ENCODE data around the gene ST6GAL2. TPM values are rescaled to one million over a fixed set of nuclear protein-coding genes. Genes with fewer than 3 reads are reported as not detected.

The ST6GAL2 gene
- total and polyA plus RNA-seq, 2 of the 8 experiments (the other 6 are each of a cell fraction or from before 2014, with no cell fraction given), result 2.7 to 17.5 TPM

DNA sequence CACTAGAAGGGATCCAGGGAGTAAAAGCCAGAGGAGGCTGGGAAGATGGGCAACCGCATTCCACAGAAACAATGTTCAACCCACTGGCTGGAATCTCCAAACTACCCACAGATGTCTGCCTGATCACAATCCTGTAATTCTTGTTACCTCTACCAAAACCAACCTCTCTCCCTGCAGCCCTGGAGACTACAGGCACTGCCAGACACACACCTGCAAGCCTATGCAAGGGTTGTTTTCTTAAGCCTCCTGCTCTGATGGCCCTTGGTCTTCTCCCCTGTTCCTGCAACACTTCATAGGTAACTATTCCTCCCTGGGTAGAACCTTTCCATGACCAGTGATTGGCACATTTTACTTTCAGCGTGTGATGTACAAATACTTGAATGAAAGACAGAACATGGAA lies 21.9 kb downstream of the ST6GAL2 start:
- H3K23ac ChIP-seq (ENCODE audit: insufficient read length), result no peak overlapping the region
- peaks cover 3% of the 10 kb centered on the region in 2 experiments for H4K20me1 ChIP-seq (replicated peaks in 1 of 2; ENCODE audit: control insufficient read depth in 1 of 2, insufficient read depth in 2 of 2, low read length in 2 of 2)
- 87% methylated on average over 2 of the region's 2 CpGs; no CpG with 5 or more reads in 1 of the 2 experiments for WGBS, 2 experiments (ENCODE audit: extremely low coverage in 1 of 2, insufficient coverage in 1 of 2, insufficient read length in 1 of 2, insufficient replicate concordance in 2 of 2, low coverage in 1 of 2, low lambda C conversion rate in 2 of 2, missing lambda C conversion rate in 1 of 2)
- H3K27me3 ChIP-seq (replicated peaks in 1 of 4; ENCODE audit: control insufficient read depth in 3 of 4, extremely low read depth in 1 of 4, insufficient read depth in 3 of 4, low read length in 3 of 4), result peaks cover 0 to 1% (median 0%) of the 10 kb centered on the region in 4 experiments; a peak in 1 of 7 replicates
- no peak overlapping the region; a peak in 1 of 7 replicates for H3K9ac ChIP-seq (replicated peaks in 1 of 4; ENCODE audit: extremely low read depth in 1 of 4, low read depth in 3 of 4, low read length in 3 of 4)
- no peak overlapping the region for H2BK120ac ChIP-seq (replicated peaks; ENCODE audit: low read depth, low read length)
- no peak overlapping the region for H3K4me3 ChIP-seq (ENCODE audit: extremely low read depth in 1 of 4, insufficient read depth in 2 of 4, low read depth in 3 of 4, low read length in 4 of 4)
- H4K91ac ChIP-seq (replicated peaks; ENCODE audit: insufficient read length, low read length), result no peak overlapping the region
- no peak overlapping the region for H3K56ac ChIP-seq (replicated peaks; ENCODE audit: insufficient read length, low read depth, low read length)
- CTCF ChIA-PET (ENCODE audit: partially characterized antibody), result interaction anchor here (0.6 to 3.0 kb wide), 8 partner anchors 10 to 752 kb away, joined by 3 to 11 read pairs (median 3); no protein-coding TSS in a partner anchor
- peaks cover 0 to 23% of the 10 kb centered on the region in 2 experiments; a peak in 2 of 4 replicates for H3K79me2 ChIP-seq (ENCODE audit: control insufficient read depth in 1 of 2, insufficient read depth in 2 of 2, low read length in 2 of 2)
- no peak overlapping the region for H3K14ac ChIP-seq (ENCODE audit: insufficient read length)
- no peak overlapping the region for H3K18ac ChIP-seq (ENCODE audit: extremely low read depth, low read length)
- H2BK5ac ChIP-seq (ENCODE audit: low read depth, low read length), result no peak overlapping the region
- no peak overlapping the region for H4K8ac ChIP-seq (ENCODE audit: extremely low read depth, insufficient read depth, low read length)
- H2BK12ac ChIP-seq (ENCODE audit: low read depth, low read length), result no peak overlapping the region
- DNase-seq (ENCODE audit: low read depth in 1 of 2, low spot score in 2 of 2) (peak in 1 of 2 experiments; percentile 32), FAIRE-seq (no peak)
- no peaks in the 10 kb centered on the region for H3K36me3 ChIP-seq (ENCODE audit: control insufficient read depth in 2 of 4, insufficient read depth in 4 of 4, low read length in 3 of 4)
- no peak overlapping the region for H2AFZ ChIP-seq (ENCODE audit: low read length)
- no peaks in the 10 kb centered on the region; the same call in 1 of the 2 replicates for H3K23me2 ChIP-seq (ENCODE audit: low read depth, low read length)
- no peak overlapping the region for H2AK5ac ChIP-seq (ENCODE audit: low read depth, low read length)
- no peak overlapping the region for H2BK15ac ChIP-seq (ENCODE audit: low read length)
- H3K4ac ChIP-seq (replicated peaks; ENCODE audit: insufficient read length, low read depth, low read length), result no peak overlapping the region
- H3K4me1 ChIP-seq (replicated peaks in 1 of 4; ENCODE audit: control insufficient read depth in 3 of 4, insufficient read depth in 4 of 4, low read length in 3 of 4), result peaks cover 0 to 6% (median 0%) of the 10 kb centered on the region in 4 experiments; a peak in 3 of 7 replicates
- H4K5ac ChIP-seq (ENCODE audit: insufficient read length, low read depth, low read length), result no peak overlapping the region
- POLR2A ChIA-PET (ENCODE audit: partially characterized antibody), result interaction anchor here (1.0 to 1.6 kb wide), 2 partner anchors 22 to 23 kb away, joined by 3 to 4 read pairs; partner anchors contain the start of gene ST6GAL2
- H3K4me2 ChIP-seq (ENCODE audit: insufficient read depth in 1 of 2, low read depth in 2 of 2, low read length in 2 of 2), result no peak overlapping the region
- H3K9me3 ChIP-seq (ENCODE audit: insufficient read depth in 2 of 2, low read depth in 1 of 2, low read length in 1 of 2), result no peaks in the 10 kb centered on the region
- H3K79me1 ChIP-seq (ENCODE audit: low read depth, low read length), result no peaks in the 10 kb centered on the region; the same call in 1 of the 2 replicates
- no peak overlapping the region for H2BK20ac ChIP-seq (ENCODE audit: low read length)
- no peak overlapping the region for H3K27ac ChIP-seq (ENCODE audit: low read depth, low read length)
- no peak for TF ChIP-seq NANOG (IDR thresholded peaks at IDR 0.05; ENCODE audit: insufficient read depth, low read depth, low read length, poor library complexity, severe bottlenecking)
- TF ChIP-seq JUN (IDR thresholded peaks at IDR 0.05; ENCODE audit: low read depth, low read length), result no peak
- no peak for TF ChIP-seq BRCA1 (IDR thresholded peaks at IDR 0.05; ENCODE audit: low read depth, low read length)
- no peak for TF ChIP-seq RAD21 (IDR thresholded peaks at IDR 0.05 in 1 of 2, conservative IDR thresholded peaks at IDR 0.05 in 1 of 2; ENCODE audit: low read depth in 2 of 2, low read length in 2 of 2)
- no peak for TF ChIP-seq SAP30 (IDR thresholded peaks at IDR 0.05; ENCODE audit: insufficient read depth, insufficient replicate concordance, low read length)
- no peak for TF ChIP-seq ZNF274 (IDR thresholded peaks at IDR 0.05; ENCODE audit: borderline replicate concordance, extremely low read depth, low read length)
- no peak for TF ChIP-seq POU5F1 (IDR thresholded peaks at IDR 0.05; ENCODE audit: low read depth, low read length)
- TF ChIP-seq JUND (IDR thresholded peaks at IDR 0.05; ENCODE audit: low read length), result no peak

Measured in H1 (cell line).